HG03520 (cell line): ENCODE measurements around the gene SACS.
"Not testable (repeated sequence)": the region's sequence is repeated elsewhere in the genome, so short reads cannot be mapped to it uniquely, and the experiment has no call there.

ENCODE experiments used
- ATAC-seq: cut with Tn5 transposase; IDR thresholded peaks from one replicate; pipeline ENCODE4 v1.9.1; 2021; ENCODE audit warnings: mild to moderate bottlenecking, moderate library complexity; ENCODE audit not compliant: unreplicated experiment

The SACS gene

DNA sequence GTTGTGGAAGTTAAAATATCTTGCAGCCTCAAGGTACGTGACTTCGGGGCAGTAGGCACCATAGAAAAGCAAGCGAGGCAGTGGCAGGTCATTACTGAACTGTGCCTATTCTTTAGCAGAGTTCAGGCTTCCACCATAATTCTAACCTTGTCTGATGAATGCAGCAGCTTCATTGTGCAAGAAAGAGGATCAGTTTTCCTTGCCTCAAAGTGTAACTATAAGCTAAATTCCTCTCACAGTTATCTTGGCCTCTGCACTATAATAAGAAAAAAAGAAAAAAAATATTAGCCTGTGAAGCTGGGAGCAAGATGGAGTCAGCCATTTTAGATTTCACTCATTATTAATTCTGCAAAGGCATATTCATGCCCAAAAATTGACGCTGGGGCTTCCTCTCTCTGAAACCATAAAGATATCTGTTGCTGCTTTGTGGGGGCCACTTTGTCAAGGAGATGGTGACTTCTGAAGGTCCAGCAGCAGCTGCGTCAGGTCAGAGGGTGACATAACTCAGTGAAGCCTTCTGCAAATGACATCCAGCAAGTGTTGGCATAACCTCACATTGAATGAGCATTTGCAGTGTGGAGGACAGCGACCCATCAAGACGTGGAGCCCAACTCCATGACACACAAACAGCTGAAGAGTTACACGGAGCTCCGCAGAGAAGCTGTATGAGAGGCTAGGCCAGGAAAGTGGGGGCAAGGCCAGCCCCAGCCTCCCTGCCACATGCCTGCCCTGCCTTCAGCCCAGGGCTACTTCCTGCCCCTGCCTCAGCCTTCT is 23.1 kb upstream of the SACS start:
- ATAC-seq: no peak

DNA sequence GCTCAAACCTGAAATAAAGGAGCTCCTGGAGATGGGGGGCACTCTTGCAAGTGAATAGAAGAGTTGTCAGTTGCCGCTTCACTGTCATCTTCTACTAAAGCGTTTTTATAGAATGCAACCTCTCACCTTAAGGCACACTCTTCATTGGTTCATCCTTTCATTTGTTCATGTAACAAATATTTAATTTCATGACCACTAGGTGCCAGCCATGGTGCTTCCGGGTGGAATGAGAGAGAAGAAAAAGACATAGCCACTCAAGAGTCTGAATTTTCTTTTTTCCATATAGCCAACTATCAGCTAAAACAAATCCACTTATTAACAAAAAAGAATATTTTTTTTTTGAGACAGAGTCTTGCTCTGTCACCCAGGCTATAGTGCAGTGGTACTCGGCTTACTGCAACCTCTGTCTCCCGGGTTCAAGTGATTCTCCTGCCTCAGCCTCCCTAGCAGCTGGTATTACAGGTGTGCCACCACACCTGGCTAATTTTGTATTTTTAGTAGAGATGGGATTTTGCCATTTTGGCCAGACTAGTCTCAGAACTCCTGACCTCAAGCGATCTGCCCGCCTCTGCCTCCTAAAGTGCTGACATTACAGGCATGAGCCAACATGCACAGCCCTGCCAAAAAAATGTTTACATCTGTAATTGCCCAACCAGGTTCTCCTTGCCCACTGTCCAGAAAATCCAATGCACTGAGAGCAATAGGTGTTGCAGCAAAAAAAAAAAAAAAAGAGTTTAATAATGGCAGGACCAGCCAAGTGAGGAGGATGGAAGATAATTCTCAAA is 22.1 kb upstream of the SACS start:
- no peak for ATAC-seq

DNA sequence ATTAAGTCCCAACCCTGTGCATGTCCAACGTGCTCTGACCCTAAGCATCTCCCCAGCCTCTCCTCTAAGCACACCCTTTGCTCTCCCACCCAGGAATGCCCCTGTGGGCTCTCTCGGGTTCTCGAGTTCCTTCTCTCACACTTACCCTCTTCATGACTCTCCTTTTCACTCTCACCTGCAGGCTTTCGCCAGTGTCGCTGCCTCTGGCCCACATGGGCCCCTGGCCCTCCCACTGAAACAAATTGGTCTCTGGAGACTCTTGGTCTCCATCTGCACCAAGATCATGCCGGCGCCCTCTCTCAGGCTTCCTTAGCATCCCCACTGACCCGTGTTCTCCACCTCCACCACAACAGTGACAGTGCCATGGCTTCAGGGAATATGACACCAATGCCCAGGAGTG is 19.6 kb upstream of the SACS start:
- ATAC-seq: no peak

DNA sequence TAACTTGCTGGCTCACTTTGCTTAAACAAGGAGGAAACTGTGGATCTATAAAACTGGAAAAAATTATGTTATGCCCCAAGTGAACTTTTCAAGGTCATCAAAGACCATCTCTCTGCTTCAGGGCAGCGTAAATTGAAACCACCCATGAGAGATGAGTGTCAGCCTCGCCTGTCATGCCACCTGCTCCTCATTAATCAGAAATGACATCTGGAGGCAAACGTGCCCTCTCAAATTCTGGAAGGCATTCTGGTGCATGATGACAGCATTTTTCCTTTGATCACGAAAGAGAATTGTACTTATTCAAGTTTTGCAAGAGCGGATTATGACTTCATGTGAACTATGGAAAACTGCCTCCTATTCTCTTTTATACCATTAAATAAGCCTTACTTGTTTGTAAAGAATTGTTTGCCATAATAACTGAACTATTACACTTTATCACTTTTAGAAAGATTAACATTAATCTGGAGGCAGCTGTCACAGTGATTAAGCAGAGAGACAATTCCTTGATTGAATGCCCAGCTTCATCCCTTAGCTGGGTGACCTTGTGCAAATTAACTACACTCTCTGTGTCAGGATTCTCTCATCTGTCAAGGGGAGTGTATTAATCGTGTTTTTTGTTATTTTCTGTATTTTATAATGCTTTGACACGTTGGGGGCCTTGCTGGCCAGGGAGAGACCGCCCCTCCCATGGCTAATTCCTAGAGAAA is 17.0 kb upstream of the SACS start:
- ATAC-seq: no peak

DNA sequence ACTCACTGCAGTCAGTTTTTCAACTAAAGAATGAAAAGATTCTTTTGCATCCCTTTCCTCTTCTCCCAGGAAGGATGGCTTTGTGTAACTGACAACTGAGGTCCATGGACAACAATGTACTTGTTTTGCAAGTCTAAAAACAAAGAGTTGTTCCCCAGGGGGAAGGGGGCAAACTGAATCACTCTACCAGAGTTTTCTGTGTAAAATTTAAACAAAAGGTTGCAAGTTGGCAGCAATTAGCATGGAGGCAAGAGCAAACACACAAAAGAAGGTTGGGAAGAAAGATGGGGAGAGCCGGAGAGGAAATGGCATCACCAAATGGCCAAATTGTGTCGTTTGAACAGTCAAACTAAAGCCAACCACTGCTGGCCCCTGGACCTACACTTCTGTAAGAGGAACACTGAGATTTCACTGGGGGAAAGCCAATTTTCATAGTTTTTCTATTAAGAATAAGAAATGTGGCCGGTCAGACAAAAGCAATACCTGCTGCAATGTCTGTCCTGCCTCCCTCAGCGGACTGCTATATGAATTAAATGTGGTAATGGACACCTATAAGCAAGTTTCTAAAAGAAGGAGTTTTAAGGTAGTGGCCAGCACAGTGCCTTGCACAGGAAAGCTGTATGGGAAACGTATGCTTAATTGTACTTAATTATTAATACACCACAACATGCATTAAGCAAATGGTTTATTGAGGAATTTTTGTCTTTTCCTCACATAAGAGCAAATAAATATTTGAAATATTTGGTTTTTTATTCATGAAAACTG is 16.1 kb upstream of the SACS start:
- ATAC-seq: no peak

DNA sequence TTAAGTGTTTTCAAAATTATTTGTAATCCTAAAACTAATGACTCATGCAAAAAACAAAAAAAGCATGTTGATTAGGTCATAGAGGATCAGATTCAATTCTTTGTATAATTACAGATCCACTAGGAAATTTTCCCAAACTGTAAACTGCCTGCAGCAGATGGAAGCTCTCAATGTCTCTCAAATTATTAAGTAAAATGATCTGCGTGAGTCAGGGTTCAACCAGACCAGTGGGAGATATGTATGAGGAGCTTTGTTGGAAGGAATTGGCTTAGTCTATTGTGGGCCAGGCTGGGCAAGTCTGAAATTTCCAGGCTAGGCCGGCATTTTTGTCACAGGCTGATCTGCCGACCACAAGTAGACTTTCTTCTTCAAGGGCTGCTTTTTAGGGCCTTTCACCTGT is 14.4 kb upstream of the SACS start:
- no peak for ATAC-seq

DNA sequence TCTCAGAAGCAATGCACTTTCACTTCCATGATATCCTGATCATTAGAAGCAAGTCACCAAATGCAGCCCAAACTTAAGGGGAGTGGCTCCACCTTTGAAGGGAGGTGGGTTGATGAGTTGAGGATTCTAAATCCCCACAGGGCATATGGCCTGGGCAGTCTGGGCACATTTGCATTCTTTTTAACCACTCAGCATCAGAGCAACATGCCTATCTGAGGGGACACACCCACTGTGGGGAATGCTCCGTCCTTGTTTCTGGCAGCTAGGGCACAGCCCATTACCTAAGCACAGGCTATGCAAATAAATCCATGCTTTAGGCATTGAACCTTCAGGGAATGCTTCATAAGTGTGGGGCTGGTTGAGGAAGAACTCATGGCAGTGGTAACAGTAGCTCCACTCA is 12.3 kb upstream of the SACS start:
- no peak for ATAC-seq

DNA sequence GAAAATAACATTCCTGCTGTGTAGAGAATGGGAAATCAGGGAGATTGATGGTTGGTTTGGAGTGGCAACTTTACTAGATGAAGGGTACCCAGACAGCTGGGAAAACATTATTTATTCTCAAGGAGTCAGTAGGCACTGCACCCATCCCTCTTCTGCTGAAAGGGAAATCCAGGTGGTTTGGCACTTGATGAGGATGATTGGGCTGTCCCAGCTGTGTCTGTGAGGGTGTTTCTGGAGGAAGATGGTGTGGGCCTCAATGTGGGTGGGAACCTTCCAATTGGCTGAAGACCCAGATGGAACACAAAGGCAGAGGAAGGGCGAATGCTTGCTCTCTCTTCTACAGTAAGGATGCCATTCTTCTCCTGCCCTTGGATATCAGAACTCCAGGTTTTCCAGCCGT is 10.4 kb upstream of the SACS start:
- no peak for ATAC-seq

DNA sequence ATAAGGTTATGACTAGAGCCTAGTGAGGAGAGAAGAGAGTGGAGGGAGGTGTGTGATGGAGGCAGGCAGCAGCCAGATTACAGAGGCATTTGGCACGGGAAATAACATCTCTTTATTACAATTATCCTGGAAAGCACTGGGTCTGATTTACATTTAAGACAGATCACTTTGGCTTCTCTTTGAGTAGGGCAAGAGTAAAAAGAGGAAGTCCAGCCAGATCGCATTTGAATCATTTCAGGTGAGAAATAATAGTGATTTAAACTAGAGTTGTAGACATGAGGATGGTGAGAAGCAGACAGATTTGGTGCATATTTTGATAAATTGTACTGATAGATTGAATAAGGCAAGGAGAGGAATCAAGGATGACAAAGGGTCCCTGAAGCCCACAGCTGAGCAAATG is 9.6 kb upstream of the SACS start:
- no peak for ATAC-seq

DNA sequence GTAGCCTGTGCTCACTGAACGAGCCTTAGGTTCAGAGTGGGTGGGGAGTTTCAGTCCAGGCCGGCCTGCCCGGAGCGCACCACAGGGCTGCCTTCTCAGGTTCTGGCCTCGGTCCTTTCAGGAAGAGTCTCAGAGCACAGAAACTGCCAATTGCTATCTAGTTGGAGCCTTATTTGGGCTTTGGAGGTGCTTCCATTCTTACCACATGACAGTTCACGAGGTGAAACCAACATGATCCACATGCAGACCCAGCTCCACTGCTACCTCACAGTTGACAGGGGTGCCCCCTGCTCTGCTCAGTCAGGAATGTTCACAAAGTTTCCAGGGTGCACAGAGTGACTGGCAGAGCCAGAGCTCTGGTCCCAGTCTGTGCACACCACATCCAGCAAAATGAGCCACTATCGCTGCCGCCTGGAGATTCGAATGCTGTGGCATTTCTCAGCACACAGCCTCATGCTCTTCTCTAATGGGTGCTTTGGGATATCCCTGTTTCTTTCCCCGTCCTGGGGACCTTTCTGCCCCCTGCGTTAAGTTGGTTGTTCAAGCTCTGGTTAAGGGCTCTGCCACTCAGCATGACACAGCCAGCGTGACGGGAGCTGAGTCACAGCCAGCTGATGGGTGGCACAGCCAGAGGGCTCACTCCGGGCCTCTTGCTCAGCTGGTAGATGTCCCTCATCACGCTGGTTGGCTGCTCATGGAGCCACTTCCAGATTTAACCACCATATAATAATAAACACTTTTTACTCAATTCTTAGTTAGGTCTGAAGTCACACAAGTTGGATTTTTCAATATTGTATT is 7.5 kb upstream of the SACS start:
- ATAC-seq: no peak

DNA sequence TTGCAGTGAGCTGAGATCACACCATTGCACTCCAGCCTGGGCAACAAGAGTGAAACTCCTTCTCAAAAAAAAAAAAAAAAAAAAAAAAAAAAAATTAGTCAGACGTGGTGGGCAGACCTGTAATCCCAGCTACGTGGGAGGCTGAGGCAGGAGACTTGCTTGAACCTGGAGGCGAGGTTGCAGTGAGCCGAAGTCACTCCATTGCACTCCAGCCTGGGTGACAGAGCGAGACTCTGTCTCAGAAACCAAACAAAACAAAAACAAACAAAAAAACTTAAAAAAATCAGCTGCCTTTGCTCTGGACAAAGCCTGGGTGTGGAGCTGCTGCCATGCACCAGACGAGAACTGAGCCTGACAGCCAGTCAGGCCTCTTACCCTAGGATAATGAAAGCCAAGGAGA is 6.8 kb upstream of the SACS start:
- not testable (repeated sequence) for ATAC-seq

DNA sequence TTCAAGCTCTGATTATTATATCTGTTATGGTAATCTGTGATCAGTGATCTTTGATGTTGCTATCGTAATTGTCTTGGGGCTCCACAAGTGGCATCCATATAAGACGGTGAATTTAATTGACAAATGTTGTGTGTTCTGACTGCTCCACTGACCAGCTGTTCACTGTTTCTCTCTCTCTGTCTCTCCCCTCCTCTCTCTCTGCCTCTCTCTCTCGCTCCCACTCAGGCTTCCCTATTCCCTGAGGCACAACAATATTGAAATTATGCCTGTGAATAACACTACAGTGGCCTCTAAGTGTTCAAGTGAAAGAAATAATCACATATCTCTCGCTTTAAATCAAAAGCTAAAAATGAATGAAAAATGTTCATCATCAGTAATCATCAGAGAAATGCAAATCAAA is 4.4 kb upstream of the SACS start:
- no peak for ATAC-seq

DNA sequence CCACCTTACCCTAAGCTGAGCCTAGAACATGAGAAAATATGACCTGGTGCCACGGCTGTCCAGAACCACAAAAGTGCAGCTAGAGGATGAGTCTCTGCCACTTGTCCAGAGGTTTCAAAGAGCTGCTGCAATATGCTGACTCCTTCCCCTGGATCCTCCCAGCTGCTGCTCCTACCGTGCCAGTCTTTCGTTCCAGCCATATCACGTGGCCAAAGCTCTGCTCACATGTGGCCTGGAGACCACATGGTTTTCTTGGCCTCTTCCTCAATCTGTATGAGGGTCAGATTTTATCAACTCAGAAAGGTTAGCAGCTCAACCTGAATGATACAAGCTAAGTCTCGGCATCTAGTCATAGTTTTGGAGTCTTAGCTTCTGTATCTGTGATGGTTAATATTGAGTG is 3.2 kb upstream of the SACS start:
- ATAC-seq: no peak

DNA sequence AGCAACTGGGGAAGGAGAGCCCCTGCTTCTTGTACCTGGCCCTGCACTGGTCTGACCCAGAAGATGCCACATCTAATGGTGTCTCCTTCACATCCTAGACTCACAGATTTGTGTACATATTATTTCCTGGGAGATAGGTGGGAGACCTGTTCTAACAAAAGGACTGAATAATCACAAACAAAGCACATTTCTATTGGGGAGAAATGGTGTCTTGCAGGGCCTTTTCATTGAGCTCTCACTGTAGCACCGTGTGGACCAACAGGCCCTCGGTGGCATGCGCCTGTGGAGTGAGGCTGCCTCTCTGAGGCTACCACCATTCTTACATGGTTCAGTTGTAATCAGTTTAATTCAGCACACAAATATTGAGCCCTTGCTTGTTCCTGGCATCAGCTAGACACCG is 989 bp upstream of the SACS start:
- no peak for ATAC-seq

DNA sequence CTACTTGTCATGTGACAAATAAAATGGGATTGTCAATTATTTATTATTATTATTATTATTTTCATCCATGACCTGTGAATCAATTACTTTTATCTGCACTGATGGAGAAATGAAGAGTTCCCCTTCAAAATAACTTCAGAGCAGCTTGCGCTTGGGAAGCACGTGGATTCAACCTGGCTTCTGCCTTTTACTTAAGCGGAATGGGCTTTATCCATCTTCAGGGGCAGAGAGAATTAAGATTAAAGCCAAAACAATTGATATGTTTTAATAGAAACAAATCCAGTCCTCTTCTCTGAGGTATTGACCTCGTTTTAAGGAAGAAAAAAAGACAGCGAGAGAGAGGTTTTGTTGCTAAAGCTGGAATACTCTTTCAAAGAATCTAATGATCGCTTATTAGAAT is 876 bp downstream of the SACS start:
- ATAC-seq: no peak

DNA sequence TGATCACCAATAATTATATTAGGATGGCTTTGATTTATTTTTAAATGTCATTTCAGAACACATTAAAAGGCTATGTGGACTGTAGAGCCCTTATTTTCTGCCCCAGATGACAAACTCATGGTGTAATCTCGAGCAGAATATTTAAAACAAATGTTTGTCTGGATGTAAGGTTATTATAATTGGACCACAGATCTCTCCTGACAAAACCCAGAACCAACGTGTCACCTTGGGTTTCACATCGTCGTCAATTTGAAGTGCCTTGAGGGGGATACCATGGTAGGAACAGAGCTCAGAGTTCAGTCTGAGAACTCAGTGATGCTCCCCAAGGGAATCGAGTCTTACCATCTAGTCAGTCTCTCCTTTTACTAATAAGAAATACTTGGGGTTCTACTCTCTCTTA is 2.8 kb downstream of the SACS start:
- no peak for ATAC-seq

DNA sequence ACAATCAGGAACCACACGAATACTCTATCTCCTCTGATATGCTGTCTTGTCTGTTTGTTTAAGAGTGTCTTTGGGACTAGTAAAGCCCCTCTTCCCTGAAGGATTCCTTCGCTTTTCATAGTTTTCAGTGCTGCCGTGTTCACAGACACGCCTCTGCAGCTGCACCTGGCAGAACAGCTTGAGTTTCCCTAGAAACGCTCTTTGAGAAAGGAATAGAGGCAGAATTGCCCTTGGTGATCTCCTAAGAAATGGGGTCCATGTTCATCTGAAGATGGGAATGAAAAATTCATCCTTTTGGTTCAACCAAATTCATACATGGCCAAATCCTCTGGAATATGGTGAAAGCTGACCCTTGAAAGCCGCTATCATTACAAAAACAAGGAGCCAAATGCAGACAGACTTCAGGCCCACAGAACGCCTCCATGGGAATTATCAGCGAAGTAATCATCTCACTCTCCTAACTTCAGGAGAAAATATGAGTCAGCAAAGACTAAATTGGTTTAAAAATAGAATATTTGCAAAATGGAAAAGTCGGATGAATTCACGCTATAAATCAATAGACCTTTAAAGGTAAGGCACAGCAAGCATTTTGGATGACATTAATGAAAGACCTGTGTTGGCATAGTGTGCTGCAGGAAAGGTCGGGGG is 5.5 kb downstream of the SACS start:
- no peak for ATAC-seq

DNA sequence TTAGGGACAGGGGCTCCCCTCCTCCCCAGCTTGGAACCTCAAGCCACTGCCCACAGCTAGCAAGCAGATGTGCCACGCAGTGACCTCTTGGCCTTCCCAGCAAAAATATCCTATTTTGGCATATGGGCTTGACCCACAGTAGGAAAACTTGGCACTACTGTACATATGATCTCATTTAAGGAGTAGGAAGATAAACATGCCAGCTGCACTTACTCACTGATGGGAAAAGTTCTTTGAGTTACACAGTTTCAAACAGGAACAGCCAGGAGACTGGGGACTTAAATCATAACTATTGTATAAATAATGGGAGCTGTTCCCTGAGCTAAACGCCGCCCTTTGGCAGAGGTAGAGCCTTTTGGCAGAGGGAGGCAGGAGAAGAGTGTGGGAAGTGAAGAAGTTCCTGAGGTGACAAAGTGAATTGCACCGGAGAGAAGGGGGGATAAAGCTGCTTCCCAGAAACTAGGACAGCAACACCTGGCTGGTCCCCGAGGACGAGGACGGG is 6.1 kb downstream of the SACS start:
- ATAC-seq: no peak

DNA sequence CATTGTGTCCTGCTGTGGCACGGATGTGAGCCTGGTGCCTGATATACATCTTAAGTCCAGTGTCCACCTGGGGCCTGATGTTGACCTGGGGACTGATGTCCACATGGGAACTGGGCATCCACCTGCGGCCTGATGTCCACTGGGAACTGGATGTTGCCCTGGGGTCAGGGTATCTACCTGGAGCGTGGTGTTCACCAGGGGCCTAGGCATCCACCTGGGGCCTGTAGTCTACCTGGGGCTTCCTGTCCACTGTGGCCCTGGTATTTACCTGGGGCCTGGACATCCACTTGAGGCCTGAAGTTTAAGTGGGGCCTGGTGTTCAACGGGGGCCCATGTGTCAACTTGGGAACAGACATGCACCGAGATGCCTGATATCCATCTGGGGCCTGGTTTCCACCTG is 11.9 kb downstream of the SACS start:
- ATAC-seq: no peak
